ENCODE results near the gene OR4A47. TPM values are rescaled to one million over a fixed set of nuclear protein-coding genes. Genes with fewer than 3 reads are reported as not detected.
"Not testable (repeated sequence)": the region's sequence is repeated elsewhere in the genome, so short reads cannot be mapped to it uniquely, and the experiment has no call there.

The OR4A47 gene, protein sequence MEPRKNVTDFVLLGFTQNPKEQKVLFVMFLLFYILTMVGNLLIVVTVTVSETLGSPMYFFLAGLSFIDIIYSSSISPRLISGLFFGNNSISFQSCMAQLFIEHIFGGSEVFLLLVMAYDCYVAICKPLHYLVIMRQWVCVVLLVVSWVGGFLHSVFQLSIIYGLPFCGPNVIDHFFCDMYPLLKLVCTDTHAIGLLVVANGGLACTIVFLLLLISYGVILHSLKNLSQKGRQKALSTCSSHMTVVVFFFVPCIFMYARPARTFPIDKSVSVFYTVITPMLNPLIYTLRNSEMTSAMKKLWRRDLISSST
- not detected for total RNA-seq

- DNase-seq; POLR2A ChIA-PET; H3K4me3 Mint-ChIP-seq; H3K27ac Mint-ChIP-seq; H3K9me3 Mint-ChIP-seq (ENCODE audit: insufficient read depth); H3K4me1 Mint-ChIP-seq (ENCODE audit: low read depth); CTCF ChIA-PET; H3K27me3 Mint-ChIP-seq (ENCODE audit: low read depth); ATAC-seq; H3K36me3 Mint-ChIP-seq (ENCODE audit: low read depth): not testable (repeated sequence)
These were observed at the start of gene OR4A47 for GRCh38 chr11:48488493-48488892. OR4A47 (plus strand) TSS chr11:48488793; CDS start chr11:48488793, 0 bp downstream.

DNA sequence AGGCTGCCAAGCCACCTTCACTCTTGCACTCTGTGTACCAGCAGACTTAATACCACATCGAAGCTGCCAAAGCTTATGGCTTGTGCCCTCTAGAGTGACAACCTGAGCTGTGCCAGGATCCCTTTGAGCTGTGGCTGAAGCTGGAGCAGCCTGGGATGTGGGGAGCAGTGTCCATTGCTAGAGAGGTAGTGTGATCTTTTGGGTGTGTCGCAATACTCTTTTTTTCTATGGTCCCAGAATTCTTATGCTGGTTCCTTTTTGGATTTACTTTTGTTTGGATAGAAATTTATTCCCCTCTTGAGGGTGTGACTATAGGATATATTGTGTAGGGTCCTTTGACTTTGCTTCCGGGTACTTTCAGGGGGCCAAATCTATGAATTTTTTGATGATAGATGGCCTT, 32.7 kb upstream of the OR4A47 start:
- H3K27ac Mint-ChIP-seq; POLR2A ChIA-PET; DNase-seq; CTCF ChIA-PET; H3K4me3 Mint-ChIP-seq; ATAC-seq; H3K9me3 Mint-ChIP-seq (ENCODE audit: insufficient read depth); H3K27me3 Mint-ChIP-seq (ENCODE audit: low read depth); H3K4me1 Mint-ChIP-seq (ENCODE audit: low read depth); H3K36me3 Mint-ChIP-seq (ENCODE audit: low read depth): not testable (repeated sequence)

DNA sequence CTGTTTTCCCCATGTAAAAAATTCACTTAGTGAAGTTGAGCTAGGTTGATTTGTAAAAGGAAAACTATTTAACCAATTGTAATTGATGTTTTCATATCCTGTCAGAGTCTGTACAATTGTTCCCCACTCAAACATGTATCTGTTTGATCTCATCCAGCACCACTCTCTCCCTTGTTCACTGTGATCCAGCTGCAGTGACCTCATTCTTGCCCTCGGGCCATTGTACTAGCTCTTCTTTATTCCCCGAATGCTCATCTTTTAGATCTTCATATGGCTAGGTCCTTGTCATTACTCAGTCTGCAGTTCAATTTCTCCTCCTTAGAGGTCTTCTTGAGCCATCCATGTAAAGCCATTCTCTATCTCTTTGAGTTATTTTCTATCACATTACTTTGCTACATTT, 14.6 kb upstream of the OR4A47 start:
- ATAC-seq; H3K27ac Mint-ChIP-seq; H3K36me3 Mint-ChIP-seq (ENCODE audit: low read depth); H3K4me3 Mint-ChIP-seq; CTCF ChIA-PET; DNase-seq; H3K4me1 Mint-ChIP-seq (ENCODE audit: low read depth); POLR2A ChIA-PET; H3K27me3 Mint-ChIP-seq (ENCODE audit: low read depth): not testable (repeated sequence)
- peaks cover 14% of the 10 kb centered on the region for H3K9me3 Mint-ChIP-seq (ENCODE audit: insufficient read depth)

DNA sequence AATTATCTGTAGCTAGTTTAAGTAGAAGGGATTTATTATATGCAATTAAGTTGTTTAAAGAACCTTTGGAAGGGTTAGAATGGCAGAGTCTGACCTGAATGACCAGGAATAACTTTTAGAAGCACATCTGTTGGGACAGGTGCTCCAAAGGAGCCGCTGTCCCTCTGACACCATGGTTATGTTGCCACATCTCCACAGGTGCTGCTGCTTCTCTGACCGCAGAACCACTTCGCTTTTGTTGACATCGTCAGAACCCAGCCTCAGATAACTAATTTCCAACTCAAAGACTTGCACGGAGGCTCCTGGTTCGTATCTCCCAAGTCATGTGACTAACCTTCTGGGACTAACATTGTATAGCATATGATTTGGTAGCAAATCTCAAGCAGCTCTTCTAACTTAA, 13.9 kb upstream of the OR4A47 start:
- H3K27me3 Mint-ChIP-seq (ENCODE audit: low read depth); H3K36me3 Mint-ChIP-seq (ENCODE audit: low read depth); H3K4me3 Mint-ChIP-seq; ATAC-seq; H3K27ac Mint-ChIP-seq; CTCF ChIA-PET; H3K4me1 Mint-ChIP-seq (ENCODE audit: low read depth); DNase-seq; POLR2A ChIA-PET: not testable (repeated sequence)
- H3K9me3 Mint-ChIP-seq (ENCODE audit: insufficient read depth) = peaks cover 10% of the 10 kb centered on the region

GRCh38 chr11:48506169-48506568, 17.6 kb downstream of the OR4A47 start:
- H3K36me3 Mint-ChIP-seq (ENCODE audit: low read depth); ATAC-seq; H3K4me1 Mint-ChIP-seq (ENCODE audit: low read depth); CTCF ChIA-PET; H3K9me3 Mint-ChIP-seq (ENCODE audit: insufficient read depth); POLR2A ChIA-PET; DNase-seq; H3K4me3 Mint-ChIP-seq; H3K27ac Mint-ChIP-seq; H3K27me3 Mint-ChIP-seq (ENCODE audit: low read depth): not testable (repeated sequence)

GRCh38 chr11:48538991-48539390, 50.4 kb downstream of the OR4A47 start:
- Mint-ChIP-seq H3K36me3 (ENCODE audit: low read depth) (no peaks in the 10 kb centered on the region), H3K4me1 (ENCODE audit: low read depth) (no peaks in the 10 kb centered on the region), H3K4me3 (no peak overlapping the region), H3K9me3 (ENCODE audit: insufficient read depth) (peaks cover 5% of the 10 kb centered on the region), H3K27me3 (ENCODE audit: low read depth) (no peaks in the 10 kb centered on the region), H3K27ac (no peak overlapping the region)
- ChIA-PET CTCF (no interaction called here), POLR2A (no interaction called here)
- ATAC-seq (no peak), DNase-seq (no peak)

Other genes starting within 250 kb of the OR4A47 start
- not detected for gene OR4X2, start 243.7 kb upstream of the OR4A47 start, total RNA-seq
- gene OR4X1, start 224.9 kb upstream of the OR4A47 start, total RNA-seq = not detected
- gene OR4S1, start 182.6 kb upstream of the OR4A47 start, total RNA-seq = not detected
- not detected for gene OR4C3, start 163.9 kb upstream of the OR4A47 start, total RNA-seq
- not detected for gene OR4C5, start 122.3 kb upstream of the OR4A47 start, total RNA-seq

Measured in activated CD8-positive, alpha-beta T cell treated with anti-CD3 and anti-CD28 coated beads, Interleukin-2, amount 10 ng/mL, durations not matched to agents 7 days and 5 days (primary cell).